GM21786 (cell line): ENCODE measurements around the gene SCN7A.

ENCODE experiments used
- ATAC-seq: cut with Tn5 transposase; IDR thresholded peaks from one replicate; pipeline ENCODE4 v1.9.1; 2021; ENCODE audit not compliant: unreplicated experiment

Gene SCN7A

DNA sequence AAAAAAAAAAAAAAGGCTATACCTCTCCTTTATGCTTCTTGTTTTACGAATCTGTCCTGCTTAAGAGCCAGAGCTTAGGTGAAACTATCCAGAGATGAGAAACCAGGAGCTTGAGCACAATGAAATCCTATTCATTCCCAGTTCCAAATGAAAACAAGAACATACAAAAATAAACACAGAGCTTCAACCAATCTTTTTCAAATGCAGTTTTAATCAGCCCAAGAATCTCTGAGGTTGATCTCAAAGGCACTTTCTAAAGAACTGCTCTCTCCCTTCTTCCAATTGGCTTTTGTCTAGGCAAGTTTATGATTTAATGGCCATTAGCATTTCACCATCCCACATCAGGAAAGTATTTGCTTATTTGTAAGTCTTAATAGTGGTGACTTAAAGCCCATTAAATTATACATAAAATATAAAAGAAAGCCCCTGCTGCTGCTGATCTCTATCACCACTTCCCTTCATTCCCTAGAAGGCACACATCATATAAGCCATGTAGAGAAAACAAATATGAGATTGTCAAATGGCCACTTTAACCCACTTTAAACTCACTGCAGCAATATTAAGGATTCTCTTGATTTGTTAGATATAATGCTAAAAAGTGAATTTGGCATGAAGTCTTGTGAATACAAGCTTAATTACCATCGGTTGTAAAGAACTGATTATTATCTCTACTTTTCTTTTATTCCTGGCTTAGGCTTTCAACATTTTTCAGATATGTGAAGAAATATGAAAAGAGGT lies 89.0 kb downstream of the SCN7A start:
- ATAC-seq, result no peak

GRCh38 chr2:166394245-166394644 lies 99.8 kb downstream of the SCN7A start:
- ATAC-seq, result no peak

- ATAC-seq, result no peak
These were observed 101.0 kb downstream of the SCN7A start for GRCh38 chr2:166393008-166393407.

DNA sequence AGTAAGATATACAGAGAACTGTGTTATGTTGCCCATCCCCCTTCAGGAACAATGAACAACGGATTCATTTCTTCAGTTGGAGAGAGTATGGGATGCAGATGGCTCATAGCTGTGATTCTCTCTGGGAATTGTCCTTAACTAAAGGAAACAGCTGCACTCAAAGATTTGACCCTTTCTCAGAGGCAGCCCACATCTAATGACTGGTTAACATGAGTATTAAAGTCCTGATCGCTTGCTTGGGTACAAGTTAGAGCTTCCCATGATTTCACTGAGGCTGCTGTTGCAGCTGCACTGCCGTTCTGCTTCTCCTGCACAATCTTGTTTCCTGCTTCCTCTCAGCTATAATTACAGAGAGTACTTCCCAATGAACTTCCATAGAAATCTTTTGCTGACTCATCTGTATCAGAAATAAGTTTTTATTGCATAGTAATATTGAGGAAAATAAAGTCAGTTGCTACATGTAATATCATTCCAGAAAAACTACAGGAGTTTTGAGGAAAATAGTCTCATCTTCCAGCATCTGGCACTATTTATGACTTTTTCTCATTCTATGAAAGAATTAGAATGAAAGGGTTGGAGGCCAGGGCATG lies 105.5 kb downstream of the SCN7A start:
- ATAC-seq, result no peak

- no peak for ATAC-seq
These were observed 108.7 kb downstream of the SCN7A start for GRCh38 chr2:166385313-166385712.

- no peak for ATAC-seq
These were observed 109.3 kb downstream of the SCN7A start for GRCh38 chr2:166384774-166385173.

DNA sequence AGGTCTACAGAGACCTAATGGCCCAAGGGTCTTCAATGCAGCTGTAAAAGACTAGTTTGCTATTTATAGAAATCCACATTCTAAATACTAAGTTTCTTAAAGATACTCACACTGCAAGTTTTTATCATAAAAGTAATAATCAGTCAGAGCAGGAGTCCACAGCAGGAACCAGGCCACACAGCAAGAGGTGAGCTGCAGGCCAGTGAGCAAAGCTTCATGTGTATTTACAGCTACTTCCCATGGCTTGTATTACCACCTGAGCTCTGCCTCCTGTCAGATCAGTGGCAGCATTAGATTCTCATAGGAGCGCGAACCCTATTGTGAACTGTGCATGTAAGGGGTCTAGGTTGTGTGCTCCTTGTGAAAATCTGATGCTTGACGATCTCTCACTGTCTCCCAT lies 111.6 kb downstream of the SCN7A start:
- ATAC-seq, result no peak

DNA sequence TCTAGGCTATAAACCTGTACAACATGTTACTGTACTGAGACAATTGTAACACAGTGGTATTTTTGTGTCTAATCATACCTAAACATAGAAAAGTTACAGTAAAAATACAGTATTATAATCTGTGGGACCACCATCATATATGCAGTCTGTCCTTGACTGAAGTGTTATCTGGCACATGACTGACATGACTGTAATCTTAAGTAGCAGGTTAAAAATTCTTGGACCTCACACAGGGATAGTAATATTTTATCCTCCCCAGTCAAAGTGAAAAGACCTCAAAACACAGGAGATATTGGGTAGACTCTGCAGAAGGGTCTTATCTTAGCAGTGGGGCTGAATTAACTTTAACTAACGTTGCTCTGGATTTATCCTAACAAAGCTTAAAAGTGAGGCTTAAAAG lies 113.4 kb downstream of the SCN7A start:
- ATAC-seq, result no peak

- no peak for ATAC-seq
These were observed 117.2 kb downstream of the SCN7A start for GRCh38 chr2:166376873-166377272.

- no peak for ATAC-seq
These were observed 117.6 kb downstream of the SCN7A start for GRCh38 chr2:166376488-166376828.

DNA sequence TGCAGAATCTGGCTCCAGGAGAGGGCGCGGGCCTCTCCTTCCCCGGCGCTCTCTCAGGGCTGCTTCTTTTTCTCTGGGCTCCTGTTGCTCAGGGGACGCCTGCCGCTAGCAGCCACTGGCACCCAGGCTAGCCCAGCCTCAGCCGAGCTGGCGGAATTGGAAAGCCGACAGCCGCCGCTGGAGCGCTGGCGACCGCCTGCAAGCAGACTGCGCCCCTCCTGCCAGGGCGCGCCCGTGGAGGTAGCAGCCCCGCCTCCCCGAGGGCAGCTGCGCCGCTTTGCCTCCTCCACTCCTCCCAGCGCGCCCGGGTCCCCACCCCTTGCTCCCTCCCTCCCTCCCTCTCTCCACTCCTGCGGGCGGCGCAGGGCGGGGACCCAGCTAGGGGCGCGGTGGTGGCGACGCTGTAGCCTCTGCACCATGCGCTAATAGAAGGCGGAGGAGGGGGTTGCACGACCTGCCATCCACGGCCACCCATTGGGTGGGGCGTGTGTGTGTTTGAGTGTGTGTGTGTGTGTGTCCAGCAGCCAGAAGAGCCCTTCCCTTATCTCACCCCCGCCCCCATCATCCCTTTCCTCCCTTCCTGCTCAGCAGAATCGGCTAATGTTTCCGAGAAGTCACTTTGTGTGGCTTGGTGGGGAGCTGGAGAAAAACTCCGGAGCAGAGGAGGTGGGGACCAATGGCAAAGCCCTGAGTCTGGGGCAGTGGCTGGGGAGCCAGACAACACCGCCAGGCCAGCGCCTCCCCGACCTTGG lies 118.1 kb downstream of the SCN7A start, which contains the start of gene SCN9A:
Gene SCN9A (minus strand): TSS at position 209 of the 752 bp plus-strand sequence. CDS start 64,188 bp downstream, outside the sequence.
- ATAC-seq, result peak; percentile 43

- ATAC-seq, result peak; percentile 17
These were observed 118.8 kb downstream of the SCN7A start for GRCh38 chr2:166375195-166375735.

DNA sequence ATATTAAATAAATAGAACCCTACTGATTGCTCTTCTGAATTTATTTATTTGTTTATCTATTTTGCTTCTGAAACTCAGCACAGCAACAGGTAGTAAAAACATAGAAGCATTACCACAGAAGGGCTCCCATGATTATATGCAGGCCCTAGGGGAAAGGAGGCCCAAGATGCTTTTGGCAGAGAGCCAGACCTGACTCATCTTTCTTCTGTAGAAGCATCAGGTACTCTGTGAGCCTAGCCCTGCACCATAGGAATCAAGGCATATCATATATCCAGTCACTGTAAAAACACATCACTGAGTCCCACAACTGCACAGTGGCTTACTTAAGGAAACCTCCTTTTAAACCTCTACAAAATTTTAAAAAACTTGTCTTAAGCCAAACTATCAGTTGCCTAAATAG lies 120.1 kb downstream of the SCN7A start:
- no peak for ATAC-seq

- no peak for ATAC-seq
These were observed 120.5 kb downstream of the SCN7A start for GRCh38 chr2:166373539-166373938.

- no peak for ATAC-seq
These were observed 120.9 kb downstream of the SCN7A start for GRCh38 chr2:166373105-166373504.

DNA sequence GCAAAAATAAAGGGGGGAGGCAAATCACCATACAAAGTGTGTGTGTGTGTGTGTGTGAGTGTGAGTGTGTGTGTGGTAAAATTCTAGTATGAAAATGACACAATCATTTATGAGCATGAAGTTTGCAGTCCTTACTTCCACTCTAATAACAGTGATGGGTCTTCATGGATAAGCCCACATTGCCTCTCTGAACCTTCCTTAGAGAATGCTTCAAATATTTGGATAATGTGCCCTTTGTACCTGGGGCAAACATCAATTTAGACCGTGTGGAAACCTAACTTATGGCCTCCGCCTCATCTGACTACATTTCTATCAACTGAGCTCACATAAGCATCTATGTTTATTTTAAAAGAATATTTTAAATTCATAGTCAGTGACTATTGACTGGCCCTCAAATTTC lies 122.0 kb downstream of the SCN7A start:
- no peak for ATAC-seq

GRCh38 chr2:166365803-166366420 lies 128.1 kb downstream of the SCN7A start:
- ATAC-seq, result no peak

- ATAC-seq, result no peak
These were observed 128.8 kb downstream of the SCN7A start for GRCh38 chr2:166365239-166365638.

- ATAC-seq, result no peak
These were observed 129.4 kb downstream of the SCN7A start for GRCh38 chr2:166364476-166365161.

DNA sequence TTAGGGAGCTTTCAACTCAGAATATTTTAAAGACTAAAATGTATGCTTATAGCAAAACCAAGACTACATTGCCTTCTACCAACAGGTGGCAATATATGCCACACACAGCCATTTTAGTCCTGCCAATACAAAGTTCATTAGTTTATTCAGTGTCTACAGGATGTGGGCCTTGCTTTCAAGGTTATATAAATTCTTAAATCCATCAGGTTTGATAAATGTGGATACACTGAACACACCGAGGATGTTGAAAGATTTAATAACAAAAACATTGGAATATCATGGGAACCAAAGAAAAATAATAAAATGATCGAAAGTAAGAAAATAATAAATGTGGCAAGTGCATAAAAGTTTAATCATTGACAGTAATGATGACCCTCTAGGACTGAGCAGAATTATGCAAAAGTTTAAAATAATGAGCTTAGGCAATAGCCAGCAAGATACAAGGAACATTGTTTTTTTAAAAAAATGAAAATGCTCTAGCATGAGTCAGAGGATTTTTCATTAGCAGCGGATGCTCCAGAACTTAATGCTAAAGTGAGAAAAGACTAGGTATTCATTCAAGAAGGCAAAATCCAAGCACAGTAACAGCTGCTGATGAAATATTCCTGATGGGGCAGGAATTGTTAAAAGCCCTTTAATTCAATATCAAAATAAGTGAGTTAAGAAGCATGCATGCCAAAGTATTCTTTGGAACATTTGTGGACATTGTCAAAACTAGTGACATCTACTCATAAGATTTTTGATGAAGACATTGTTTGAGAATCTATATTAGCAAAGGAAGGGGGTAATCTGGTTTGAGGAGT lies 132.5 kb downstream of the SCN7A start:
- ATAC-seq, result peak; percentile 67
